RPMI7951 (cell line): Measurements from ENCODE around the gene ATXN8OS. TPM values are rescaled to one million over a fixed set of nuclear protein-coding genes. Genes with fewer than 3 reads are reported as not detected.
"Not testable (repeated sequence)": the region's sequence is repeated elsewhere in the genome, so short reads cannot be mapped to it uniquely, and the experiment has no call there.

Experiments
- DNase-seq: peaks from one replicate; pipeline ENCODE4 v3.0.0-alpha.2; 2012; ENCODE audit warnings: low read depth
- total RNA-seq: library from RNA; depleted of rRNA; stranded (reverse); fragments of >200 nt; shearing (Covaris generic); gene quantifications from 2 replicates; pipeline ENCODE4 v1.2.3, GENCODE V29; 2014; rRNA removed

Gene ATXN8OS
- total RNA-seq = not detected in 2 replicates

- no peak for DNase-seq
Measured at GRCh38 chr13:70107498-70108281, at the start of gene ATXN8OS. Gene ATXN8OS, plus strand, starts transcription at chr13:70107826.

GRCh38 chr13:70080012-70080411 lies 27.6 kb upstream of the ATXN8OS start:
- no peak for DNase-seq

DNA sequence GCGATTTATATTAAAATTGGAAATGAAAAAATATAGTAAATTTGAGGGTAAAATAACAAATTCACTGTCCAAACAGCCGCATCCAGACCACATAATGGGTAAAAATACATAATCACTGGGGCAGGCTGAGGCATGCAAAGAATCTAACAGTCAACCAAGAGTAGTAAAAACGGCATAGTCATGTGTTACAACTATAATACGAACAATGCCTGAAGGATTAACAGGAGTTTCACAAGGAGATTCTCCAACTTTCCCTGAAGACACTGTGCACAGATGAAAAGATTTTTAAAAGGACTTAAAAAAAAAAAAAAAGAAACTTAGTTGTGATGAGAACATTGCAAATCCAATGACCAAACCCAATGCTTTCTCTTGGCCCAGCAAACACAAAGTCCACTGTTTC lies 20.4 kb upstream of the ATXN8OS start:
- DNase-seq = no peak

DNA sequence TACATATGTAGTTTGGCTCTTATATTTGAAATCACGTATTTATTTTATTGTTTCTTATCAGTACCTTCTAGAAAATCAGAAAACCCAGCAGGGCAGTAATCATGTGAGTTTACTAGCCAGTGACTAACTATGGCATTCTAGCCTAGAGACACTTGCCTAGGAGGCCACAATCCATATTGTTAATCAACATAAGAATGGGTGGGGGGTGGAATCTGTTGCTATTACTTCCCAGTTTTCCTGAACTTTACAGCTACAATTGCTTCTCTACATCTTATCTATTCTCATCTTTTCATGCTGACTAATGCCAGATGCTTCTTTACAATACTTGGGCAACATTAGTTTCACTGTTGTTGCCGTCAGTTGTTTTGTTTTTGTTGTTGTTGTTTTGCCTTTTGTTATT lies 18.7 kb upstream of the ATXN8OS start:
- DNase-seq = no peak

DNA sequence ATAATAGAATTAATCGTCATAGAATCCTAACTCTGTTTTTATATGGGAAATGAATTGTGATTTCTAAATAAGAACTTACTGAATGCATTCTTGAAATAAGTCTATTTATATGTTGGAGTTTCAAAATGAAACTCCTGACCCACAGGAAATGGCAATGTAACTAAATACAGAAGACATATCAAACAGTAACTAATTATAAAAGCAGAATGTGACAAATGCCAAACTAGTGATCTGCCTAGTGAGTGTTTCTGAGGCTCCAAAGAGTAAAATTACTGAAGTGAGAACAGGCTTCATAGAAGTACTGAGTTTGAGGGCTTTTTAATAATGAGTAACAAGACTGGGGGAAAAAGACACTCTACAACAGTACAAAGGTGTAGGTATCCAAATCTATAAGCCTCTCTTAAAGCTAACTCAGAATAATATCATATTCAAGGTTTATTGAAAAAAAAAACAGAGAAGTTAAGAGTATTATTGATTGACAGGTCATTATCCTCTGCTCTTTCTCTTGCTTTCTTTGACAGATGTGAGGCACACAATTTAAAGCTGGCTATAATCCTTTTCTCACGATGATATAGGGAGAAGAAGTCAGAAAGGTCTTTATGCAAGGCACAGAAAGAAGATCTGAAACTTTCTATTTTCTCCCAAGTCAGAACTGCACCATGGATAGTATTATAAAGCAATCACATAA lies 17.4 kb upstream of the ATXN8OS start:
- DNase-seq = no peak

DNA sequence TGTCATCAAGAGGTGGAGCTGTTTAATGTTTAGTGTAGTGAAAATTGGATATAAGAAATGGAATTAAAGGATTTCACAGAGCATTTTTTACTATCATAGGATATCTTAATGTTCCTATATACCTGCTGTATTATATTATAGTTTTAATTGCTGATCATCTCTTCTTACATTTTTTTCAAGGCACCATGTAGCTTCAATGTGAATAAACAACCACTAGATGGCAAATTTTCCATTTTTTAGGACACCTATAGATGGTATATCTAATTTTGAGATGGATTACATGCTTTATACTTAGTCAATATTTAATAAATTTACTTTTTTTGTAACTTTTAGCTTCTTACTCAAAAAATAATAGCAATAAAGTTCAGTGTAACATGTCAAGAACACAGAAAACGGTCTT lies 9.0 kb upstream of the ATXN8OS start:
- no peak for DNase-seq

GRCh38 chr13:70104481-70104880 lies 3.1 kb upstream of the ATXN8OS start:
- DNase-seq = no peak

GRCh38 chr13:70107125-70107497 lies 515 bp upstream of the ATXN8OS start:
- no peak for DNase-seq

DNA sequence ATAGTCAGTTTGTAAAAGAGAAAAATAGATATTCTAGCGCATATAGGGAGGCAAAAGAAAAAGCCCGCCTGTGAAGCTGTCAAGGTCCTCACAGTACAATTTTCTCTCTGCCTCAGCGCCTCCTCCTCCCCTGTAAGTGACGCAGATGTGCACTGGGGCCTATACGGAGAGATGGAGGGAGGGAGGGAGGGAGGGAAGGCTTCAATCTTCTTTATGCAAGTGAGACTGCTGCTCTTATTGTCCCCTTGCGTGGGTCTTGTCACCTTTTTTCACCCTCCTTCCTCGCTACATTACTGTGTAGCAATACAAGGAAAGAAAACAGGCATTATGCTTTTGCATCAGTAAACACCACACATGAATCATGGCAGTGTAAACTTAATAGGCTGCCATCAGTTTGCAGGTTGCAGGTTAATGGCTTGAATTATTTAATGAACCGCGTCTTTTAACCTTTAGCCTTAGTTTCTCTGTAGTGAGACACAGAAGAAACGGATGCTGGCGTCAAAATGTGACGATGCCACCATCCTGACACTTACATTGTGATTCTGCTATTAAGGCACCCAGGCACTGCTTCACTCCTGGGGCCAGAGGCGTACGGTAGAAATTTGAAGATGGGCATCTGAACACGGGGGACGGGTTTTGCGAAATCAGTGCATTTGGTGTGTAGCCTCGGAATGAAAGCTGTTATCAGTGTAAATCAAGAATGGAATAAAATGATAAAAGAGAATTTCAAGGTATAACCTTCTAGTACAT lies 905 bp downstream of the ATXN8OS start, which contains the start of gene KLHL1:
TSS of gene KLHL1 (minus strand) at position 97 of the 750 bp plus-strand sequence. CDS start 753 bp downstream, outside the sequence.
- DNase-seq = no peak

DNA sequence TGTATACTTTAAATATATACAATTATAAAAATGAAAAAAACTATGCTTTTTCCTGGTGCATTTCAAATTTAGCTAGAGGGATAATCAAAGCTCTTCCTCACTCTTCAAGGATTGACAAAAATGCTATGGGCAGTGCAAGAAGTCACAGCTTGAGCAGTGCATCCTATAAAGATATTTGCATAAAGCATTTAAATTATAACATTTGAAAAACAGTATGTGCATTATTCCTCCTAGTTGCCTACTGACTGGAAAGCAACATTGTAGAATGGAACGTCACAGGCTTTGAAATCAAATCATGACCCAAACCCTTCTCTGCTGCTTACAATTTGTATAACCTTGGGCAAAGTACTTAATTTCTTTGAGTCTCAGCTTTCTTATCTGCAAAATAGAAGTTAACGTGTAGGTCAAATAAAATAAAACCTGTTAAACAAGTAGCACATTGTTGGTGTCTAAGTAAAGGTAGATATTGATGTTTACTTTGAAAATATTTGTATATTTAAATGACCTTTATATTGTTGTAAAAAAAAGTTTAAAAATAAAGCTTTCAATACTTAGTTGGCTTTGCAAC lies 9.8 kb downstream of the ATXN8OS start:
- no peak for DNase-seq

DNA sequence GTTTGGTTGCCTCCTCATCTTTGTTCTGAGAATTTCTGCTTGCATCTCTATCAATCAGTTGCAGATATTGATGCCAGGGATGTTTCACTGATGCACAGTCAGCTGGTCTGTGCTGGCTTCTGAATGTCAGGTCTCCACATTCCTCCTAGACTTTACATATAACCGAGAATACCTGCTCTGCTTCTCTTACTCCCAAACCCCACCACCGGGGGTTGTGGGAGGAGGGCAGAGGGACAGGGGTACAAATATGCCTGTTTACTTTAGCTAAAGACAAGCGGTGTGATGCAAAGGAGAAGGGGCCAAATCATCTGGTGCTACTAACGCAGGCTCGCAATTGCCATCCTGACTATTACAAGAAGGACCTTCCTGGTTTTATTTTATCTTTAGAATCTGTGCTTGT lies 18.1 kb downstream of the ATXN8OS start:
- DNase-seq = no peak

- no peak for DNase-seq
Measured at GRCh38 chr13:70128098-70128497, 20.5 kb downstream of the ATXN8OS start.

- DNase-seq = not testable (repeated sequence)
Measured at GRCh38 chr13:70142658-70143057, 35.0 kb downstream of the ATXN8OS start.

DNA sequence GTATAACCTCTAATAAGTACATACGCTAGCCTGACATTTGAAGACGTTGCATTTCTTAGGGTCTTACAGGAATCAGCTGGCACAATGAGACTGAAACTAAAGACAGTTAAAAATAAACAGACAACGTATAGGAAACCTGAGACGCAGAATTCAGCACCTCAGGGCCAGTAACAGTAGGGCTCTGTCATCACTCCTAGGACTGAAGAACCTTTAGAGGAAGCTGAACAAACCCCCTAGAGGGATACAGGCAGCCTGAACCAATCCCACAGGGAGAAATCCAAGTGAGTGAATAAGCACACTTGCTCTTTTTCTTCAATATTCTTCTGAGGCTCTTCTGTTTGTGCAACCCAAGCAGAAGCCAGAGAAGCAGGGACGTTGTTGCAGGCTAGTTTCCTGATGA lies 54.5 kb downstream of the ATXN8OS start:
- DNase-seq = no peak

- no peak for DNase-seq
Measured at GRCh38 chr13:70170689-70171088, 63.1 kb downstream of the ATXN8OS start.

DNA sequence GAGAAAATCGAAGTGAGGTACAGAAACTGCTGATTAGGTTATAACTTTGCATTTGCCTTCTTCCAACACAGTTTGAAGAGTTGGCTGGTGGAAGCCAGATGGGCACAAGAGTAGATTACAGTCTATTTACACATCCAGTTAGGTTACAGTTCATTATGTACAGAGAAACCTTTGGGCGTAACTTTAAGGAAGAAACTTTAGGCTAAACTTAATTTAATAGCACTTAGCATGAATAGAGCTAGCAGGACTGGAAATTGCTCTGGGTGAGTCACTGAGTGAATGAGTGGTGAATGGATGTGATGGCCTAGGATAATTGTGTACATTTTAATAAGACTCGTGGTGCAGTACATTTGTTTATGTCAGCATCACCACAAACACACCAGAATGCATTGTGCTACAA lies 63.5 kb downstream of the ATXN8OS start:
- DNase-seq = no peak

DNA sequence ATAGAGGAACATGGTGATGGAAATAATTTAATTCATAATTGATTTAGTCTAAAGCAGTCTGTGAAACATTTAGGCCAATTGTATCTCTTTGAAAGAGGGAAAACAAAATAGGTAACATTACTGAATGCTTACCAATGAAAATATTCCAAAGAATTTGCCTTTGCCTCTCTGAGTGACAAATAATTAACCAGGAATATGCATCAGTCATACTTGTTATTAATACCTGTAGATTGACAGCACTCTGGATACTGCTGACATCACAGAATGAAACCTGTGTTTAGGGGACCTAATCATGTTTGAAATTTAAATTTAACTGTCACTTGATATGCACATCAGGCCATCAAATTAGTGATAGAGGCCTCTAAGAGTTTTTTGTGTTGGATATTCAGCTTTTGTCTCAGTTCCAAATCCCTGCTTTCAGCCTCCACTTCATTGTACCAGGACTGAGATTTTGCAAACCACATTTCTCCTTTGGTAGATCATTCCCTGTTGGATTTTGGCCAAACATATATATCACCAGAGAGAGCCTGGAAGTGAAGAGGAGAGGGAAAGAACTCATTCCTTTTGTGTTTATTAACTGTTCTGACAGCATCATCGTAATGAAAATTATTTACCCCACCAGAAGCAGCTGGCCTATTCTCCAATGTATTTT lies 65.4 kb downstream of the ATXN8OS start:
- DNase-seq = no peak

- no peak for DNase-seq
Measured at GRCh38 chr13:70173598-70173959, 66.0 kb downstream of the ATXN8OS start.

DNA sequence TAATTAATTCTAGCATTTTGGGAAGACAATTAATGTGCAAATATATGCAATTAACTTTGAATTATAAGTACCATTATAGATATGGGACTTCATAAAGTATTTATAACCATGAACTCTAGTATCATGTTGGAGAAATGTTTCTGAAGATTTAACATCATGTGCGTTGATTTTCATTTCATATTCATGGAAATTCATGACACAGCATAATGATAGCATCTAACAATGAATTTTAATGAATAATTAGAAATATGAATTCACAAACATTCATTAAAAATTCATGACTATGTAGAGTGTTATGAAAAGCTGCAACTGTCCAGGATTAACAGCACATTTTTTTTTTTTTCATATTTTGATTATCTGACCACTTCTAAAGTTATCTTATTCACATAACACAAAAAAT lies 70.7 kb downstream of the ATXN8OS start:
- no peak for DNase-seq
